ENCODE measurements around the gene MICAL3. TPM values are rescaled to one million over a fixed set of nuclear protein-coding genes. Genes with fewer than 3 reads are reported as not detected.
"Not testable (repeated sequence)": the region's sequence is repeated elsewhere in the genome, so short reads cannot be mapped to it uniquely, and the experiment has no call there.

The MICAL3 gene
- total RNA-seq, 4 donors from 2014 or later: 6.0 to 9.8 (median 8.1) TPM

- no peaks in the 10 kb centered on the region for H3K27me3 ChIP-seq
- intact Hi-C loops (cut with DNase I; ENCODE audit: low total_unique reads) (no loop called here), in situ Hi-C loops (cut with MboI; ENCODE audit: low sequenced_read_pairs in 4 of 4) (loop anchor here in 1 of 4 donors (10.0 kb wide), 1 partner anchor 52 kb away; no protein-coding TSS in a partner anchor)
- DNase-seq (no peak), ATAC-seq (peak; percentile 54 to 64)
- no peak overlapping the region for H3K27ac ChIP-seq
- TF ChIP-seq POLR2A (IDR thresholded peaks at IDR 0.05) (no peak), CTCF (IDR thresholded peaks at IDR 0.05 in 4 of 5, conservative IDR thresholded peaks at IDR 0.05 in 1 of 5) (no peak)
- no peaks in the 10 kb centered on the region for H3K9me3 ChIP-seq
- no peak overlapping the region for H3K4me3 ChIP-seq
- no peaks in the 10 kb centered on the region for H3K36me3 ChIP-seq
- H3K4me1 ChIP-seq: peaks cover 0 to 2% of the 10 kb centered on the region in 2 donors
Measured at GRCh38 chr22:18012531-18012930, 11.8 kb downstream of the MICAL3 start.

GRCh38 chr22:18010266-18010665 lies 14.1 kb downstream of the MICAL3 start:
- Histone ChIP-seq H3K4me1 (peaks cover 7 to 11% of the 10 kb centered on the region in 2 donors), H3K36me3 (no peaks in the 10 kb centered on the region), H3K4me3 (no peak overlapping the region), H3K27ac (peak overlapping the region in 2 of 4 donors; percentile 39 to 48), H3K27me3 (no peaks in the 10 kb centered on the region), H3K9me3 (no peaks in the 10 kb centered on the region)
- in situ Hi-C loops (cut with MboI; ENCODE audit: low sequenced_read_pairs in 4 of 4): loop anchor here in 1 of 4 donors (10.0 kb wide), 1 partner anchor 55 kb away; no protein-coding TSS in a partner anchor
- DNase-seq: no peak
- no peak for TF ChIP-seq CTCF (IDR thresholded peaks at IDR 0.05 in 4 of 5, conservative IDR thresholded peaks at IDR 0.05 in 1 of 5)
- no peak for TF ChIP-seq POLR2A (IDR thresholded peaks at IDR 0.05)
- intact Hi-C loops (cut with DNase I; ENCODE audit: low total_unique reads): no loop called here
- peak; percentile 17 to 53 for ATAC-seq

GRCh38 chr22:18008136-18008535 lies 16.2 kb downstream of the MICAL3 start:
- no peaks in the 10 kb centered on the region for H3K9me3 ChIP-seq
- peaks cover 9 to 17% of the 10 kb centered on the region in 2 donors for H3K4me1 ChIP-seq
- no peak overlapping the region for H3K27ac ChIP-seq
- DNase-seq (no peak), ATAC-seq (no peak)
- H3K27me3 ChIP-seq: no peaks in the 10 kb centered on the region
- no peaks in the 10 kb centered on the region for H3K36me3 ChIP-seq
- no peak overlapping the region for H3K4me3 ChIP-seq
- in situ Hi-C loops (cut with MboI; ENCODE audit: low sequenced_read_pairs in 4 of 4) (loop anchor here in 2 of 4 donors (5.0 to 10.0 kb wide), 2 partner anchors 64 to 67 kb away; partner anchors contain the start of gene PEX26 (in 1 of the 2)), intact Hi-C loops (cut with DNase I; ENCODE audit: low total_unique reads) (no loop called here)
- TF ChIP-seq CTCF (IDR thresholded peaks at IDR 0.05 in 4 of 5, conservative IDR thresholded peaks at IDR 0.05 in 1 of 5) (no peak), POLR2A (IDR thresholded peaks at IDR 0.05) (no peak)

- intact Hi-C loops (cut with DNase I; ENCODE audit: low total_unique reads) (no loop called here), in situ Hi-C loops (cut with MboI; ENCODE audit: low sequenced_read_pairs in 4 of 4) (loop anchor here in 2 of 4 donors (5.0 to 10.0 kb wide), 2 partner anchors 67 to 69 kb away; partner anchors contain the start of gene PEX26 (in 1 of the 2))
- TF ChIP-seq CTCF (IDR thresholded peaks at IDR 0.05 in 4 of 5, conservative IDR thresholded peaks at IDR 0.05 in 1 of 5): no peak
- peak overlapping the region; percentile 38 to 66 (median 53) for H3K27ac ChIP-seq
- H3K36me3 ChIP-seq: no peaks in the 10 kb centered on the region
- DNase-seq (no peak), ATAC-seq (no peak)
- no peak overlapping the region for H3K4me3 ChIP-seq
- H3K4me1 ChIP-seq: peaks cover 9 to 17% of the 10 kb centered on the region in 2 donors
- no peaks in the 10 kb centered on the region for H3K9me3 ChIP-seq
- H3K27me3 ChIP-seq: no peaks in the 10 kb centered on the region
Measured at GRCh38 chr22:18005201-18005926, 19.0 kb downstream of the MICAL3 start.

GRCh38 chr22:18001894-18002315 lies 22.5 kb downstream of the MICAL3 start:
- not testable (repeated sequence) for ATAC-seq, DNase-seq, H3K9me3 ChIP-seq, H3K36me3 ChIP-seq, H3K27me3 ChIP-seq
- intact Hi-C loops (cut with DNase I; ENCODE audit: low total_unique reads): loop anchor here (1.0 to 2.0 kb wide), 4 partner anchors 22 to 171 kb away; partner anchors contain the start of gene MICAL3
- H3K4me1 ChIP-seq: peaks cover 15 to 24% of the 10 kb centered on the region in 2 donors
- in situ Hi-C loops (cut with MboI; ENCODE audit: low sequenced_read_pairs in 4 of 4): loop anchor here in 1 of 4 donors (10.0 kb wide), 1 partner anchor 73 kb away; the partner anchor contains the start of gene PEX26
- peak overlapping the region; percentile 85 to 95 (median 92) for H3K27ac ChIP-seq
- peak overlapping the region; percentile 62 to 89 (median 76) for H3K4me3 ChIP-seq
